ENCODE data around the gene ARHGDIG. TPM values are rescaled to one million over a fixed set of nuclear protein-coding genes. Genes with fewer than 3 reads are reported as not detected.

ARHGDIG gene
- total RNA-seq, 1 experiment from 2014 or later = 2.4 TPM

GRCh38 chr16:280991-281659, 734 bp downstream of the ARHGDIG start:
- Histone ChIP-seq H3K4me3 (ENCODE audit: low read depth in 2 of 2, low read length in 2 of 2) (peak overlapping the region in 1 of 2 experiments; percentile 25; a peak in 3 of 4 replicates), H3K36me3 (ENCODE audit: control insufficient read depth, insufficient read depth, low read length) (no peaks in the 10 kb centered on the region), H3K9me3 (ENCODE audit: control insufficient read depth, insufficient read depth, low read depth, low read length) (no peaks in the 10 kb centered on the region), H3K27ac (ENCODE audit: low read length) (no peak overlapping the region), H3K4me1 (ENCODE audit: control insufficient read depth, insufficient read depth, low read length) (peaks cover 4% of the 10 kb centered on the region), H3K27me3 (ENCODE audit: control insufficient read depth, insufficient read depth, low read length) (no peaks in the 10 kb centered on the region)
- DNase-seq (ENCODE audit: low read depth, low spot score) (no peak), ATAC-seq (peak; percentile 12)
- in situ Hi-C loops (cut with HindIII; ENCODE audit: low pct_unique_long_range_greater_than_20kb, low sequenced_read_pairs) (no loop called here), intact Hi-C loops (cut with micrococcal nuclease; ENCODE audit: unreplicated experiment) (no loop called here)
- TF ChIP-seq POLR2AphosphoS5 (IDR thresholded peaks at IDR 0.05; ENCODE audit: low read depth, low read length) (no peak), REST (IDR thresholded peaks at IDR 0.05; ENCODE audit: insufficient read depth in 1 of 2, low read depth in 2 of 2, low read length in 1 of 2) (no peak), TCF7L2 (IDR thresholded peaks at IDR 0.05; ENCODE audit: low read depth, low read length) (no peak), CTCF (IDR thresholded peaks at IDR 0.05) (no peak), SIN3A (IDR thresholded peaks at IDR 0.05; ENCODE audit: borderline replicate concordance, insufficient read depth, low read depth, low read length) (no peak)
- ChIA-PET POLR2A (no interaction called here), CTCF (no interaction called here)
- no TSS peak for BruUV-seq (replicated peaks)

- no TSS peak for BruUV-seq (replicated peaks)
- in situ Hi-C loops (cut with HindIII; ENCODE audit: low pct_unique_long_range_greater_than_20kb, low sequenced_read_pairs) = no loop called here
- H3K4me3 ChIP-seq (ENCODE audit: low read depth in 2 of 2, low read length in 2 of 2) = no peak overlapping the region
- H3K36me3 ChIP-seq (ENCODE audit: control insufficient read depth, insufficient read depth, low read length) = no peaks in the 10 kb centered on the region
- ATAC-seq (peak; percentile 44), DNase-seq (ENCODE audit: low read depth, low spot score) (no peak)
- no peaks in the 10 kb centered on the region for H3K27me3 ChIP-seq (ENCODE audit: control insufficient read depth, insufficient read depth, low read length)
- CTCF ChIA-PET = no interaction called here
- TF ChIP-seq CTCF (IDR thresholded peaks at IDR 0.05) (no peak), REST (IDR thresholded peaks at IDR 0.05; ENCODE audit: insufficient read depth in 1 of 2, low read depth in 2 of 2, low read length in 1 of 2) (no peak), SIN3A (IDR thresholded peaks at IDR 0.05; ENCODE audit: borderline replicate concordance, insufficient read depth, low read depth, low read length) (no peak), POLR2AphosphoS5 (IDR thresholded peaks at IDR 0.05; ENCODE audit: low read depth, low read length) (no peak), TCF7L2 (IDR thresholded peaks at IDR 0.05; ENCODE audit: low read depth, low read length) (no peak)
- intact Hi-C loops (cut with micrococcal nuclease; ENCODE audit: unreplicated experiment) = no loop called here
- POLR2A ChIA-PET = no interaction called here
- H3K4me1 ChIP-seq (ENCODE audit: control insufficient read depth, insufficient read depth, low read length) = peaks cover 2% of the 10 kb centered on the region
- H3K9me3 ChIP-seq (ENCODE audit: control insufficient read depth, insufficient read depth, low read depth, low read length) = no peaks in the 10 kb centered on the region
- no peak overlapping the region for H3K27ac ChIP-seq (ENCODE audit: low read length)
Observed at GRCh38 chr16:281660-282255, 1.4 kb downstream of the ARHGDIG start.

All from Panc1 (cell line).